Esophagus (tissue), 2 donors: ENCODE data around the gene ALDH18A1. TPM values are rescaled to one million over a fixed set of nuclear protein-coding genes. Genes with fewer than 3 reads are reported as not detected.

Source experiments
- H3K27ac ChIP-seq, 2 donors: one replicate each; pipeline ENCODE4 v1.5.1; 2013; ENCODE audit warnings: low read depth in 2 of 2, mild to moderate bottlenecking in 2 of 2, inconsistent platforms in 1 of 2, low read length in 1 of 2, moderate library complexity in 1 of 2
- H3K27me3 ChIP-seq, 2 donors: one replicate each; pipeline ENCODE4 v1.6.1; 2013; ENCODE audit warnings: low read length in 2 of 2, control low read depth in 1 of 2, mild to moderate bottlenecking in 1 of 2; ENCODE audit not compliant: insufficient read depth in 2 of 2, control insufficient read depth in 1 of 2
- H3K36me3 ChIP-seq, 2 donors: one replicate each; pipeline ENCODE4 v1.6.1; 2013; ENCODE audit warnings: low read length in 1 of 2; ENCODE audit not compliant: control insufficient read depth in 2 of 2, insufficient read depth in 2 of 2
- H3K4me1 ChIP-seq, 2 donors: one replicate each; pipeline ENCODE4 v1.6.1; 2013; ENCODE audit warnings: low read length in 1 of 2; ENCODE audit not compliant: control insufficient read depth in 2 of 2, insufficient read depth in 2 of 2
- H3K4me3 ChIP-seq, 2 donors: one replicate each; pipeline ENCODE4 v1.5.1; 2013; ENCODE audit warnings: low read length in 2 of 2, mild to moderate bottlenecking in 2 of 2, low read depth in 1 of 2, moderate library complexity in 1 of 2
- H3K9me3 ChIP-seq, 2 donors: one replicate each; pipeline ENCODE4 v1.6.1; 2013; ENCODE audit warnings: mild to moderate bottlenecking in 2 of 2, low read depth in 1 of 2, low read length in 1 of 2, moderate library complexity in 1 of 2; ENCODE audit not compliant: control insufficient read depth in 2 of 2, insufficient read depth in 1 of 2
- WGBS, 2 donors: extraction: QIAGEN DNeasy Blood & Tissue Kit; methylation state at CpG; one replicate each; pipeline ENCODE4 v1.1.7; 2013; 5-methylcytosine and 5-hydroxymethylcytosine counted together
- polyA plus RNA-seq, 2 donors: library from polyadenylated mRNA; stranded (reverse); fragments of 200-250 nt; gene quantifications; one replicate each; pipeline ENCODE4 v1.2.3, GENCODE V29; 2013
- donor health status: healthy with polysubstance abuse.
- donor health status: Bipolar disorder and iron deficiency.

ALDH18A1 gene
- polyA plus RNA-seq, 2 donors, result 15.7 to 18.5 TPM

DNA sequence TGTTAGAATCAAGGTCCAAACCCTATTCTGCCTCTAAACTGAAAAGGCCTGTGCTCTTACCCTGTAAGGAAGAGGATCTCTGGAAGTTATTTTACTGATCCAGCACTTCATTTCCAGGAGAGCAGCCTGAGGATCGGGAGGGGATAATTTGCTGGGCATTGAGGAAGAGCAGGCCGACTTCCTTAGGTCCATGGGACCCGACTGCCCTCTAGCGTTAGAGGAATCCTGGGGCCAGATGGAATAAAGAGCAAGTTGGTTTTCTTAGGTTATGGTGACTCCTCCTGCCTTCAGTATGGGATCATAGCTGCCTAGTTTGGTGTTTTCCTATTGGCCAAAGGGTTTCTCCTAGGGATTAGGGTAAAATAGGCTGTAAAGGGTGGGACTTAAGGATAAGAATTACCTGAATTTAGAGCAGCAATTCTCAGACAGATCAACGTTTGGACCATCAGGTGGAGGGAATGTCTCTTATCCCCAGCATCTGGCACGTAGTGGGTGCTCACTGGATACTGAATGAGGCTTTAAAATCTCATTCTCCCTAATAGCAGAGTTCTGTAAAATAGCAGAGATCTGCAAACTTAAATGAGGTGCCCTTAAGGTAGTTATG, 55.3 kb downstream of the ALDH18A1 start:
- Histone ChIP-seq H3K27ac (peak overlapping the region in 1 of 2 donors; percentile 18), H3K9me3 (no peaks in the 10 kb centered on the region), H3K27me3 (no peaks in the 10 kb centered on the region), H3K4me1 (no peaks in the 10 kb centered on the region), H3K4me3 (no peak overlapping the region), H3K36me3 (peaks cover 0 to 2% of the 10 kb centered on the region in 2 donors)
- WGBS, 2 donors, result 21% methylated on average over 6 of the region's 6 CpGs

DNA sequence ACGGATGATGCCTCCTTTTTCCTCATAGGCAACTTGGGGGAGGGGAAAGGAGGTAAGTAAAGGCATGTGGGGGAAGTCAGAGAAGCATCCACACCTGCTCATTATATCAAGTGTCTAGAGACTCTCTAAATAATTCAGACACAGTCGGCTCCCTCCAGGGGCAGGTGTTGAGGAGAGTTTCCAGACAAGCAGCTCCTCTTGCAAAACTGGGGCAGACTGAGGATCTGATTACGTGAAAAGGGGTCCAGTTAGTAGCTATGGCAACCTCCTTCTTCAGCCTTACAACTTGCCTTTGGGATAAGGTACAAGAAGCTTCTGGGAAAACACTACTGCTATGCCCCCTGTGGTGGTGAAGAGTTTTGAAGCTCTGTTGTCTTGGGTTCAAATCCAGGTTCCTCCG, 56.4 kb downstream of the ALDH18A1 start:
- Histone ChIP-seq H3K4me1 (no peaks in the 10 kb centered on the region), H3K36me3 (no peaks in the 10 kb centered on the region), H3K27me3 (no peaks in the 10 kb centered on the region), H3K27ac (no peak overlapping the region), H3K4me3 (no peak overlapping the region), H3K9me3 (no peaks in the 10 kb centered on the region)
- WGBS, 2 donors, result 84 to 88% methylated on average over 4 of the region's 4 CpGs

DNA sequence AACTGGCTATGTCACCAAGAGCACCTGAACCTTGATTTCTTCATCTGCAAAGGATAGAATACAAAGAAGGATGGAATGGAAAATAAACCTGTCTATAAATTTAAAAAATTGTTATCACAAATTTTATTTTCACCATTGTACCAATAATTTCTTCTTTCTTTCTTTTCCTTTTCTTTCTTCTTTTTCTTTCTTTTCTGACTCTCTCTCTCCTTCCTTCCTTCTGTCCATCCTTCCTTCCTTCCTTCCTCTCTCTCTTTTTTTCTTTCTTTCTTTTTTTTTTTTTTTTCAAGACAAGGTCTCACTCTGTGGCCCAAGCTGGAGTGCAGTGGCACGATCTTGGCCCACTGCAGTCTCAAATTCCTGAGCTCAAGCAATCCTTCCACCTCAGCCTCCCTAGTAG, 58.7 kb downstream of the ALDH18A1 start:
- Histone ChIP-seq H3K27ac (no peak overlapping the region), H3K4me1 (no peaks in the 10 kb centered on the region), H3K36me3 (no peaks in the 10 kb centered on the region), H3K27me3 (no peaks in the 10 kb centered on the region), H3K9me3 (no peaks in the 10 kb centered on the region), H3K4me3 (no peak overlapping the region)
- 90 to 92% methylated on average over 1 of the region's 1 CpG for WGBS, 2 donors

DNA sequence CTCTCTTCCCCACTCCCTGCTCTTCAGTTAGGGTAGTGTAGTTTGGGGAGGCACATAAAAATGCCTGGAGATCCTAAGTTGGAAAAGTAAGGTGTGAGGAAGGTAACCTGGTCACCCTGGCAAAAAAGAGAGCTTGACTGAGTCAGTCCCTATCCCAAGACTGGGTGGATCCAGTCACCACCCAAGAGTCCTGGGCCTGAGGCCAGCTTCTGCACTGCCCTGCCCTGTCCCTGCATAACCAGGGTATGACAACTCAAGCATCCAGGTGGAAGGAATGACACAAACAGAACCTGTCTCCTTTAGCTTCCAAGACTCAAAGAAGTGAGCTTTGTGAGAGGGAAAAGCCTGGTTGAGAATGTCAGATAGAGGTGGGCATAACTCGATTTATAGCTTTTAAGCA, 68.5 kb downstream of the ALDH18A1 start:
- H3K36me3 ChIP-seq, result no peaks in the 10 kb centered on the region
- H3K27ac ChIP-seq, result no peak overlapping the region
- H3K9me3 ChIP-seq, result no peaks in the 10 kb centered on the region
- no peak overlapping the region for H3K4me3 ChIP-seq
- H3K27me3 ChIP-seq, result no peaks in the 10 kb centered on the region
- H3K4me1 ChIP-seq, result no peaks in the 10 kb centered on the region
- 86 to 89% methylated on average over 1 of the region's 1 CpG for WGBS, 2 donors

DNA sequence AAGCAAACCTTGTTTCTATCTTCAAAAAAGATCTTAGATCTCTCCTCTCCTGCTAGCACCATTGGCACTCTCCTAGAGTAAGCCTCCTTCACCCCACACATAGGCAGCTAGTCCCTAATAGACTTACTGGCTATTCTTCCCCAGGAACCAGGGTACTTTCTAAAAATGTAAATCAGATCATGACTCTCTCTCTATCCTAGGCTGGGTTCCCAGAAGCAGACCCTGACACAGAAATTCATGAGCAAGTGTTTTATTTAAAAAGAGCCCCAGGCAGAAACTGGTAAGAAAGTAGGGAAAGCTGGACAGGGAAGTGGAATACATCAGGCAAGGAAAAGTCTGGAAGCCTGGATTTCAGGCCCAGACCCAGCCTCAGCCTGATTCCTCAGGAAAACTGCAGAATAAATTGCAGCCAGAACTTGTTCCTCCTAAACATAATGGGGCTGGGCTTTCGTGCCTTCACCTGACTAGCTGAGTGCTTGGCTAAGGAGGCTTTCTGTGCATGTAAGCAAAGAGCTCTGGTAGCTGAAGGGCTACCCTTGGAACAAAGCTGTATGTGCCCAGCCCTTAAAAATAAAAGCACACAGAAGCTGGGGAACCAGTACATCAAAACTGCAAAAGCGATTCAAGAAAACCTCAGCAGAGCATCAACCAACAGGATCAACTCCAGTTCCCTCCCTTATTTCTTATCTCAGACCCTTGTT, 76.5 kb downstream of the ALDH18A1 start:
- H3K4me1 ChIP-seq, result peaks cover 0 to 3% of the 10 kb centered on the region in 2 donors
- H3K9me3 ChIP-seq, result no peaks in the 10 kb centered on the region
- H3K27ac ChIP-seq, result no peak overlapping the region
- no peak overlapping the region for H3K4me3 ChIP-seq
- H3K36me3 ChIP-seq, result no peaks in the 10 kb centered on the region
- H3K27me3 ChIP-seq, result no peaks in the 10 kb centered on the region
- 57 to 58% methylated on average over 2 of the region's 2 CpGs for WGBS, 2 donors

DNA sequence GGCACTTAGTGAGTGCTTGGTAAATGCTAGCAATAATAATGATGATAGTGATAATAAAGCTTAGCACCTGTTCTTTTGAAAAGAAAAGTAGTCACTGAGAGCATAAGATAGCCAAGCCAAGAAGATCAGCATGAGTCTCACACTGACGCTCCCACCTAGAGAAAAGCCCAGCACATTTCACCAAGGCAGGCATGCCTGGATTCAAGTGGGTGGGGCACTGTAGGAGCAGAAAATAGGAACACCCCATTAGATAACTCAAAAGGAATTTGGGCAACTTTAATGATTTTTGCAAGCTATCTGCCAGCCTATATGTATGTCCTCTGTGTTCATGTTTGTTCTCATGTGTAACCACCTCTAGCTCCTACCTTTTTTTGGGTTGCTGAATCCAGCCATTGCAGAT, 77.2 kb downstream of the ALDH18A1 start:
- H3K27ac ChIP-seq, result no peak overlapping the region
- no peaks in the 10 kb centered on the region for H3K36me3 ChIP-seq
- WGBS, 2 donors, result 57 to 67% methylated on average over 1 of the region's 1 CpG
- H3K9me3 ChIP-seq, result no peaks in the 10 kb centered on the region
- H3K4me1 ChIP-seq, result peaks cover 0 to 3% of the 10 kb centered on the region in 2 donors
- no peaks in the 10 kb centered on the region for H3K27me3 ChIP-seq
- H3K4me3 ChIP-seq, result no peak overlapping the region

DNA sequence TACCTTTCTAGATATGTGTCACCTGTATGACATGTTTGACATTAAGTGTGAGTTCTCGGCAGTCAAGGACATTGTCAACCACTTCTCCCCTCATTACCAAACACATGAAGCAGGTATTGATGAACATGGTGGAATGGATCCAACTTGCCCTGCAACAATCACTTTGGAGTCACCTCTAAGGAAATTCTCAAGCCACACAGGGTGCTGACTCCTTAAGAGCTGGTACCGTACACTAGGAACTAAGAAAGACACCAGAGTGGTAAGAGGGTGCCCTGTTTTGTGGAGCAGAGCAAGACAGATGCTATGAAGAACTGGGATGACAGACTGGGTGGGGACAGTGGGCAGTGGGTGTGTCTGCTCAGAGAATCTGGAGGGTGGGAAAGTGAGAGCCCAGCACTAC, 77.9 kb downstream of the ALDH18A1 start:
- Histone ChIP-seq H3K36me3 (no peaks in the 10 kb centered on the region), H3K9me3 (no peaks in the 10 kb centered on the region), H3K4me3 (no peak overlapping the region), H3K27me3 (no peaks in the 10 kb centered on the region), H3K4me1 (peaks cover 0 to 3% of the 10 kb centered on the region in 2 donors), H3K27ac (no peak overlapping the region)
- WGBS, 2 donors, result 92 to 93% methylated on average over 2 of the region's 2 CpGs

DNA sequence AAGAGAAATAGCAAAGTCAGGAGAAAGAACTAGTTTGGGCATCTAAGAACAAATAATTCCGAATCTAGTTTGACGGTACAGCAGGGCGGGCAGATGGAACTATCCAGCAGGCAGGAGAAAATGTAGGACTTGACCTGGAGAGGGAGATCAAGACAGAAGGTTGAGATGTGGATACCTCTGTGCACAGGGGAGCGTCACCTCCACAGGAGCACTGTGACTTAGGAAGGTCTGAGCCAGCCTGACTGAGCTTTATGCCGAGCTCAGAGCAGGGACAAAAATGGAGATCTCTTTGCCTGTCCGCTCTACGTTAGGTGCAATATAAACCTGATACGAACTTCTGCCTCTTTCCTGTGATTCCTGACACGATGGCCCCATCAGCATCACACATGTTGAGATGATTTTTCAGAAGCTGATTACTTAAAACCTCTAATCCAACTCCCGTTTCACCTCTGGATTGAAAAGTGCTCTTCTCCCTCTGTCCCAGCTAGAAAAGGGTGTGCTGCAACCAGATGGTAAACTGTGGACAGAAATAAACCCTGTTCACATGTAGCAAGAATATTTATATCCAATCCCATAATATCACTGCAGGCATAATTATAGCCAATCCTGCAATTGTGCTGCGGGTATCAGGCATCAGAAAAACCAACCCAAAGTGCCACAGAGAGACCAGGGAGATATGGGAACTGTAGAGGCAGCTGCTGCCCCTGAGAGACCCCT, 81.7 kb downstream of the ALDH18A1 start:
- Histone ChIP-seq H3K4me3 (no peak overlapping the region), H3K36me3 (no peaks in the 10 kb centered on the region), H3K4me1 (peaks cover 0 to 3% of the 10 kb centered on the region in 2 donors), H3K27ac (no peak overlapping the region), H3K9me3 (no peaks in the 10 kb centered on the region), H3K27me3 (no peaks in the 10 kb centered on the region)
- 71 to 73% methylated on average over 11 of the region's 11 CpGs for WGBS, 2 donors

DNA sequence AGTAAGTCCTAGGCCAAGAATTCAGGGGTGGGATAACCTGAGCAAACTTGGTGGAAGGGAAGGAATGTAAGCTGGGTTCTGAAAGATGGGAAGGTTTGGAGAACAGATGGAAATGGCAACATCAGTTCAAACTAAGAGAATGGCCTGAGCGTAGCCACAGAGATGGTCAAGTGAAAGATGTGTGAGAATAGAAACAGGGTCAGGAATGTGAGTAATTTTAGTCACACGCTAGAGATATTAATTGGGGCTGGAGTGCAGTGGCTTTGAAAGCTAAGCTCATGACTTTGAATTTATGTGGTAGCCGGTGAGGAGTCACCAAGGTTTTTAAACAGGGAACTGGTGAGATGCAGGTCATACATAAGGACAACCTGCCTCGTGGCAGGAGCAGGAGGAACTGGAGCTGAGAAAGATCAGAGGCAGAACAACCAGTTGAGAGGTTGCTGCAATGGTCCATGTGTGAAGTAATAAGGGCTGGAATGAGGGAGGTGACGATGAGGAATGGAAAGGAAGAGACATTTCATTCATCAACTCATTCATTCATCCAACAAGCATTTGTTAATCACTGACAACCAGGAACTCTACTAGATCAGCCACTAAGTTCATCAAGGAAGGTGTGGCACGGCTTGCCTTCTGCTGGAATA, 82.4 kb downstream of the ALDH18A1 start:
- Histone ChIP-seq H3K36me3 (no peaks in the 10 kb centered on the region), H3K4me3 (no peak overlapping the region), H3K27me3 (no peaks in the 10 kb centered on the region), H3K27ac (no peak overlapping the region), H3K9me3 (no peaks in the 10 kb centered on the region), H3K4me1 (peaks cover 0 to 3% of the 10 kb centered on the region in 2 donors)
- WGBS, 2 donors, result 83 to 85% methylated on average over 6 of the region's 6 CpGs
